CD4-positive, alpha-beta T cell treated with Interleukin-6 at 100 ng/mL for 8 hours (primary cell): ENCODE data around the gene NCR2.

Experiments
- DNase-seq: peaks from one replicate; pipeline ENCODE4 v3.0.0-alpha.2; 2020; ENCODE audit warnings: mixed read lengths, low spot score

Gene NCR2

DNA sequence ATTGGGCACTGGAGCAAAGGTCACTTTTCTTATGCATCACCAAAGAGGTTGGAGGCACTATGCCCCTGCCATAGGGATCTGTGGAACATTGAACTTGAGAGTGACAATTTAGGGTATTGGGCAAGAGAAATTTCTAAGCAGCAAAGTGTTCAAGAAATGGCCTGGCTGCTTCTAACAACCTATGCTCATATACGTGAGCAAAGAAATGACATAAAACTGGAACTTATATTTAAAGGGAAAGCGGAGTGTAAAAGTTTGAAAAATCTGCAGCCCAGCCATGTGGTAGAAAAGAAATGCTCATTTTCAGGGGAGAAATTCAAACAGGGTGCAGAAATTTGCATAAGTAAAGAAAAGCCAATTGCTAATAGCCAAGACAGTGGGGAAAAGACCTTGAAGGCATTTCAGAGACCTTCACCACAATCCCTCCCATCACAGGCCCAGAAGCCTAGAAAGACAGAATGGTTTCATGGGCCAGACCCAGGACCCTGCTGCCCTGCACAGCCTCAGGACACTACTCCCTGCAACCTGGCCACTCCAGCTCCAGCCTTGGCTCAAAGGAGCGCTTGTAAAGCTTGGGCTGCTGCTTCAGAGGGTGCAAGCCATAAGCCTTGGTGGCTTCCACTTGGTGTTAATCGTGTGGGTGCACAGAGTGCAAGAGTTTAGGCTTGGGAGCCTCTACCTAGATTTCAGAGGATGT lies 24.4 kb downstream of the NCR2 start:
- no peak for DNase-seq

DNA sequence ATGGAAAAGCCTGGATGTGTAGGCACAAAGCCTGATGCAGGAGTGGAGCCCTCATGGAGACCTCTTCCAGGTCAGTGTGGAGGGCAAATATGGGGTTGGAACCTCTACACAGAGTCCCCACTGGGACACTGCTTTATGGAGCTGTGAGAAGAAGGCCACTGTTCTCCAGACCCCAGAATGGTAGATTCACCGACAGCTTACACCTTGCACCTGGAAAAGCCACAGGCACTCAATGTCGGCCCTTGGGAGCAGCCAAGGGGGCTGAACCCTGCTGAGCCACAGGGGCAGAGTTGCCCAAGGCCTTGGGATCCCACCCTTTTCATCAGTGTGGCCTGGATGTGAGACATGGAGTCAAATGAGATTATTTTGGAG lies 24.9 kb downstream of the NCR2 start:
- no peak for DNase-seq

DNA sequence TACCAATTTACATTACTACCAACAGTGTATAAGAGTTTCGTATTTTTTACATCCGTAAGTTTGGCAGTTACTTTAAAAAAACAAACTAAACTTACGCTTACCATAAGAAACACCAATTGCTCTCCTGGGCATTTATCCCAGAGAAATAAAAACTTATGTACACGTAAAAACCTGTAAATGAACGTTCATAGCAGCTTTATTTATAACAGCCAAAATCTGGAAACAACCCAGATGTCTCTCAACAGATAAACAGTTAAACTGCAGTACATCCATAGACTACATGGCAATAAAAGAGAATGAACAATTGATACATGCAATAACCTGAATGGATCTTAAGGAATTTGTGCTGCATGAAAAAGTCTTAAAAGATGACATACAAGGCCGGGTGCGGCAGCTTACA lies 30.7 kb downstream of the NCR2 start:
- no peak for DNase-seq

DNA sequence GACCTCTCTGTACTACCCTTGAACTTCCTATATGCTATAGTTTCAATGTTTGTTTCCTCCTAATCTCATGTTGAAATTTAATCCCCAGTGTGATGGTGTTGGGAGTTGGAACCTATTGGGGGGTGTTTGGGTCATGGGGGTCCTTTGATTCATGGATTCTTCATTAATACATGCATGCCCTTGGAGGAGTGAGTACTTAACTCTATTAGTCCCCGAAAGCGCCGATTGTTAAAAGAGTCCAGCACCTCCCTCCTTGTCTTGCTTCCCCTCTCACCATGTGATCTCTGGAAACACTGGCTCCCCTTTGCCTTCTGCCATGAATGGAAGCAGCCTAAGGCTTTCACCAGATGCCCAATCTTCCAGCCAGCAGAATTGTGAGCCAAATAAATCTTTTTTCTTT lies 31.7 kb downstream of the NCR2 start:
- DNase-seq, result no peak

DNA sequence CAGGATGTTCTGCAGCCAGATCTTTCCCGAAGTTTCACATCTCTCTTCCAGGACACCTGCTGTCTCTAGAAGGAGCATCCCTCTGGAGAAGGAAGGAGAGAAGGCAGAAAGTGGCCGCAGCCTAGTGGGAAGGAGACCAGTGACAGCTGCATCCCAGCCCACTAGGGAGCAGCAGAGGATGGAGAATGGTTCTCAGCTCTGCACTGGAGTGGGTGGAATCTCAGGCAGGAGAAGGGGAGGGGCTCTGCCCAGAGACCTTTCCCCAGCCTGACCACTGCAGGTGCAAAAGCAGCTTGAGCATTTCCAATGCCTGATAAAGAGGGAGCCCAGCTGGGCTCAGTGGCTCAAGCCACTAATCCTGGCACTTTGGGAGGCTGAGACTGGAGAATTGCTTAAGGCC lies 32.3 kb downstream of the NCR2 start:
- no peak for DNase-seq

DNA sequence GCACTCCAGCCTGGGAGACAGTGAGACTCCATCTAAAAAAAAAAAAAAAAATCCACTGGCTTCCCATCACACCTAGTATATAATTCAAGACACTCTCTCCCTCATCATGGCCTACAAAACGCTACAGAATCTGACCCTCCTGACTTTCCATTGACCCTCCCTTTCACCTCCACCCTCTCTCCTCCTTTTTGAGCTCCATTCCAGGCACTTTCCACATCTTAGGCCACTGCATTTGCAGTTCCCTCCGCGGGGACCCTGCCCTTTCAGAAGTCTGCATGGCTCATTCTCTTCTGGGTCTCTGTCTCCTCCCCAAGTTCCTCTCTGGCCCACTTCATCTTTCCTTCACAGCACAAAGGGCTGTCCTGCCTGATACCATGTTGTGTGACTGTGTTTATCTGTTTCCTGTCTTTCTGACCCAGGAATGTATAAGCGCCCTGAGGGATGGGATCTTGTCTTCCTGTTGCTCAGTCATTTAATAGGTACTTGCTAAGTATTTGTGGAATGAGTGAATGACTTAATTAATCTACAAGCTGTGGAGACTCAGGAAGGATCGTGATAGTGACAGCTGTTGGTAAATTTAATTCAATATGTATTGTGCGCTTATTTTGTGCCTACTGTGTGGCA lies 35.2 kb downstream of the NCR2 start:
- DNase-seq, result no peak

DNA sequence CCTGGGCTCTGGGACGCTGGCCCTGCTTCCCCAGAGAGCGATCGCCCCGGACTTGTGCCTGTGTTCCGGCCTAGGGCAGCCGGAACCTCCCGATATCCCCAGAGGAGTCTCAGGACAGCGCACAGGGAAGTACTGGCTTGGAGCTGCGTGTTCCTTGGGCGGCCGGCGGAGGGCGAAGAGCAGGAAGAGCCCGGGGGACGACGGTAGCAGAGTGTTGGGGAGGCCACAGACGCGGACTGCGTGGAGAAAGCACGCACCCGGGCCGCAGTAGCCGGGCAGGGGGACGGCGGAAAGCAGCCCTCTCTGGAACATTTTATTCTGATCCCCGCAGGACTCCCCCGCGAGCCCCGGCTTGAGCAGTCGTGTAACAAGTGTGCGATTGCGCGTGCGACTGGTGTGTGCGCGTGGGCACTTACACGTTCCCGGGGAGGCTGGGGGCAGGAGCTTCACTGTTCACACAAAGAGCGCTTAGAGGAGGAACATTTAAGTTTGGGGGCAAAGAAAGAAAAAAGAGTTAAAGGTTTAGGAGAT lies 36.1 kb downstream of the NCR2 start:
- DNase-seq, result no peak

DNA sequence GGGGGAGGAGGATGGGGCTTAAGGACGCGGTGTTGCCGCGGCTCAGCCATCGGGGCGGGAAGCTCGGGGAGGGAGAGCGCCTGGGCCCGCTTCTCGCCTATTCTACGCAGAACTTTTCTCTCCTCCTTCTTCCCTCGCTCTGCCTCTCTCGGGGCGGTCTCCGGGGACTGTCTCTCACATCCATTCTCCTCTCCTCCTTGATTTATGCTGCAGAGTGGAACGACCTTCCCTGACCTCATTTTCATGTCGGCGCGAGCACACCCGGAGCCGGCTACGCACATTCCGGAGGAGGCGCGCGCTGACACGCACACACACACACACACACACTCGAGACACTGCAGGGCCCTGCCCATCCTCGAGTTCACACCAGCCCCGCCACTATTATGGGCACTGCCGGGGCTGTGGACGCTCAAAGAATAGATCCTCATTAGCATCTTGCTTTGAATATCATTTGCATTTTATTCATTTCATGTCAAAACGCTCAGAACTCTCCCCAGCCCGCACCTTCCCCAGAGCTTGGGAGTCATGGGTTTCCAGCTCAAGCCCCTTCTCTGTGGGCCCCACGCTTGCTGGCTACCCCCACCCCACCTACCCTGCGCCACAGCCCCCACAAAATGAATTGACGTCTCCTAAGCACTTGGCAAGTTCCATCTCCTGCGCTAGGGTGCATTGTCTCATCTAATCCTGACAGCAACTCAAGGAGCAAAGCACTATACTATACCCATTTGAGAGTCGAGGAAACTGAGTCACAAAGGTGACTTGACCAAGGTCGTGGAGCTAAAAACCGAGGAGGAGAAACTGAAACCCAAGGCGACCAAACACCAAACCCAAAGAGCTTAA lies 36.8 kb downstream of the NCR2 start:
- no peak for DNase-seq

DNA sequence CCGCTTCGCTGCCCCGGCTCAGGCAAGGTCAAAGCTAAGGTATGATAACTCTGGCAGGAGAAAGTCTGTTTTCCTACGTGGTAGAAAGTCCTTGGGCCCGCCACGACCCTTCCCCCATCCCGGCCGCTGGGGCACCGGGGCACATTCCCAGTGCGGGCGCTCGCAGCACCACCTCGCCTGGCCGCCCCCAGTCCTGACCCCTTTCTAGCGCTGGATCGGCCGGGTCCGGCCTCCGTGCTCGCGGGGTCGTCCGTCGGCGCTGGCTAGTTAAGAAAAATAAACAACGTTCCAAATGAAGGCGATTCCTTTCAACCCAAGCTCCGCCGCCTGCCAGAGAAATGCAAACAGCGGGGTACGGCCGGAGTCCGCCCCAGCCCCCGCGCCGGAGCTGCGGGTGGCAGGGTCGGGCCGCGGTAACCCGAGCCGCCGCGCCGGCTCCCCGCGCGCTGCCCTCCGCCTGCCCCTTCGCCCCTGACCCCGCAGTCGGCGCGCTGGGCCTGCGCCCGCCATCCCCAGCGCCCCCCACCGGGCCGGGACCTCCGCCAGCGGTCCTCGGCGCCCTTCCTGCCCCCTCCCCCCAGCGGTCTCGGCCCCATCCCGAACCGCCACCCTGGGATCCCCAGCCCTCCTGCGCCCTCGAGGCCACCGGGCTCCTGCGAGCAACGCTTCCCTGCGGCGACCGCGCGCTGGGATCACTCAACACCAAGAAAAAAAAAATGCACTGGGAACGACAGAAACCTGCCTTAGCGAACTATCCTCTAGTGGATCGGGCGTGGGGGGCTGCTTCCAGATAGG lies 37.6 kb downstream of the NCR2 start:
- no peak for DNase-seq

DNA sequence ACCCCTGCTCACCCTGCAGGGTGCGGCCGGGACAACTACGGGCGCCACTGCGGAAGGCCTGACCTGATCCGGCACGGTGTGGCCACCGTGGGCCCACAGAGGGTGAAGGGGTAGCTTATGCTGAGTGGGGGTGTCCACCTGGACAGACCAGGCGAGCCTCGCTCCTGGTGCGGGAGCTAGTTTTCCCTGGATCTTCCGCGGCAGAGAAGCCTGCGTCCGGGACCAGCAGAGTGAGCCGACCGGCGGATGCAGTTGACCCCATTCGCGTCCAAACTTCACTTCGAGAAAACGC lies 38.2 kb downstream of the NCR2 start:
- no peak for DNase-seq

DNA sequence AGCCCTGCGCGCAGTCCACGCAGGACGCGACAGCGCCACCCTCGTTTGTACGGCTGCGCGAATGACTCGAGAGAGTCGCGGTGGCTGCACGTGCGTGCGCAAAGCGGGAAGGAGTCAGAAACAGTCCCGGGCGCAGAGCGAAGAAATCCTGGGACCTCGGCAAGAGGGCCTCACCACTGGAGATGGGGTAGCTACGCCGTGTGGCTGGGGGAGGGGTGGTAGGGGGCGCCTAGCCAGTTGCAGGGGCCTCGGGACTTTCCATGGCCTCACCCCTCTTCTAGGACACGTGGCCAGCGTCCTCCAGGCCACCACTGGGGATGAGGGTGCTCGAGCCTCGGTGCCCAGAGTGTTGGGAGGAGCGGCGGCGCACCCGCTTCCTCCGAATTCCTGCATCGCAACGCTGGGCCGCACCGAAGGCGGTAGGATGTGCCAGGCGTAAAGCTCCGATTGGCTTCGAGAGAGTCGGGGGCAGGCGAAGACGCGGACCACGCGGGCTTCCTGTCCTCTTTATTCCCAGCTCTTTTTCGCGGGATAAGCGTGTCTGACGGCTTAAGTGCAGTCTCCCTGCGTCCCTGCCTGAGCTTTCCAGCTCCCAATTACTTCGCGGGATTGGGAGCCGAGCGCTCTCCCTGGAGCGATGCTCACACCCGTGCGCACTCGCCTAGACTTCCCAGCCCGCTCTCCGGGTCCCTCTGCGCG lies 38.7 kb downstream of the NCR2 start:
- no peak for DNase-seq

DNA sequence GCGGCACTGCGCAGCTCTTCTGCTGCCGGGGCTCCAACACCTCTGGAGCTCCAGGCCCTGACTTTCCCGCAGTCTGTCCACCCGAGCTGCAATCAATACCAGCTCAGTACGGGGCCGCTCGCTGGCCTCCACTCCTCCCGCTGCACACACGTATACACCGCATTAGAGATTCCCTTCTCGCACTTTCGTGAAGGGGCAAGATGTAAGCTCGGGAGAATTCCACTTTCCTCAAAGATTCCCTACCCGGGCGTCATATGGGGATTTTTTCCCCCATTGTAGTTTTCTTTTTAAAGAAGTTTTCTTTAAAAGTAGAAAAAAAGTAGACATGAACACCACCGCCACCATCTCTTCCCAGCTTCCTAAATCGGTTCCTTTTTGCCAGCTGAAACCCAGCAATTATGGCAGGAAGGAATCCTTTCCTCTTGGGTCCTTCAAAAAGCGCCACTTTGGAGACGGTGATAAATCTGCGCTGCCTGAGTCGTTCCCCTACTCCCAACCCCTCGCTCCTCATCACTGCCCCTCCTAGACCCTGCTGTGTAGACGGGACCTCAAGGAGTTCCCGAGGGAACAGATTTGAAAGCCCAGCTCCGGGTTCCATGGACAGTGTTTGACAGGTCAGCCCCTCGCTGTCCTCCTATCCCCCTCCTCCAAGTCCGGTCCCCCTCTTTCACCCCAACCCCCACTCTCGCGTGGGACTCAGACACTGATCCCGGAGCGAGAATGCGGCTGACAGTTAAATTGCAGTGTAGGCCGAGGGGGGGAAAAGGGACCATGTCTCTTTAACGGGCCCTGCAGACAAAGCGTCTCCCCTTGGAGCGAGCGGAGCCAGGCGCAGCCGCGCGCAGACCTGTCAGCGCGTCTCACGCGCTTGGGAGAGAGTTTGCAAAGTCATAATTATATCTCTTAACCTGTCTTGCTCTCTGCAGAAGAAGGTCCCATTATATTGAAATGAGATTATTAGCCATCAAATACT lies 39.5 kb downstream of the NCR2 start:
- no peak for DNase-seq

DNA sequence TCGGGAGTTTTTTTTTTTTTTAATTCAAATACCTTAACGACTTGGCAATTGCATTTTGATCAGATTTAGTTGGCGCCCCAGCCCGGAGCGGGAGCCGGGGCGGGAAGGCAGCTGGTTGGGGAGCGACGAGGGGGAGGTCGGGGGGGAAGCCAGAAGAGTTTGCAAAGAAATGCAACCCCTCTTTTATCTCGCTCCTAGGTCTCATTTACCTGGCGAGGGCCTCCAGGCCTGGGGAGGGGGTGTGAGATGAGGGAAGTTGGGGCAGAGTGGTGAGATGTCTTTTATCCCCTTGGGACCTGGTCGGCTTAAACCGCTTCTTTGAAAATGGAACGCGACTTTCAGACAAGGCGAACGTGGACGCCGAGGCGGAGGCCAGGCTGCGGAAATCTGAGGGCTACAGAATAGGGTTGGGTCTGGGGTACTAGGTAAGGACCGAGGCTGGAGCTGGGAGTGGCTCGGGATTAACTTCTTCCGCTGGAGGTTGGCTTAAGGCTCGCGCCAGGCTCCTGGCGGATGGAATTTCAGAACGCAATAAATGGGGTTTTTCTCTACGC lies 40.3 kb downstream of the NCR2 start:
- no peak for DNase-seq

DNA sequence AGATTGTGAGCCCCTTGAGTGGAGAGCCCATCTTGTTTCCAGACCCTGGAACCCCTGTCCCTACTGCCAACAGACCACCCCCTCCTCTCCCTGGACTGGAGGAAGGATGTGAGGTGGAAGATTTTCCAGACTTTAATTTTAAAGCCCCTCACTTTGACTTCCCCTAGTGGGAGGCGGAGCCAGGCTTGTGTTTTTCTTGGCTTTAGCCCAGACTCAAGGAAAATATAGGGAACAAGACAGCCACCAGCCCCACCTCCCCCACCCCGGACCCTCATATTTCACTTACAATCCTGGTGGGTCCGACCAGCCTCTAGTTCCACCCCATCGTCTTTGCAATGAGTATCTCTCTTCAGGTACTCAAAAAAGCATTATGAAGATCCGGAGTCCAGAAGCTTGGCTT lies 40.8 kb downstream of the NCR2 start:
- DNase-seq, result no peak

DNA sequence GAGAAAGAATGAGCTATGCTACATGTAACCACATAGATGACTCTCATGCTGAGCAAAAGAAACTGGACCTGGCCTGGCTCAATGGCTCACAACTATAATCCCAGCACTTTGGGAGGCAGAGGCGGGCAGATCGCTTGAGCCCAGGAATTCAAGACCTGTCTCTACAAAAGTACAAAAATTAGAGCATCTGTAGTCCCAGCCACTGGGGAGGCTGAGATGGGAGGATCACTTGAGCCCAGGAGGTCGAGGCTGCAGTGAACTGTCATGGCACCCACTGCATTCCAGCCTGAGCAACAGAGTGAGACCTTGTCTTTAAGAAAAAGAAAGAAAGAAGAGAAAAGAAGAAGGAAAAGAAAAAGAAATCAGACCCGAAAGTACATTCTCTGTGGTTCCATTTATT lies 41.7 kb downstream of the NCR2 start:
- no peak for DNase-seq

DNA sequence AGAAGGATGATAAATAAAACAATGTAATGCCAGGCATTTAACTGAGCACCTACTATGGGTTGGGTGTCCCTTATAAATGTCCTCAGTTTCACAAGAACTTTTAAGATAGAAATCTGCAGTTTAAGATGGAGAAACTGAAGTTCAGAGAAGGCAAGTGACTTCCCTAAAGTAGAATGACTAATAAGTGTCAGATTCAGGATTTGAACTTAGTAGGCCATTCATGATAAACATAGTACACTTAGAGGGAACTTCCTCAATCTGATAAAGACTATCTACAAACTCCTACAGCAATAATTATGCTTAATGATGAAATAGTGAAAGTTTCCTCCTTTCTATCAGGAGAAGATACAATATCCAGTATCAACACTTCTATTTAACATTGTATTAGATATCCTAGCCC lies 43.9 kb downstream of the NCR2 start:
- no peak for DNase-seq

DNA sequence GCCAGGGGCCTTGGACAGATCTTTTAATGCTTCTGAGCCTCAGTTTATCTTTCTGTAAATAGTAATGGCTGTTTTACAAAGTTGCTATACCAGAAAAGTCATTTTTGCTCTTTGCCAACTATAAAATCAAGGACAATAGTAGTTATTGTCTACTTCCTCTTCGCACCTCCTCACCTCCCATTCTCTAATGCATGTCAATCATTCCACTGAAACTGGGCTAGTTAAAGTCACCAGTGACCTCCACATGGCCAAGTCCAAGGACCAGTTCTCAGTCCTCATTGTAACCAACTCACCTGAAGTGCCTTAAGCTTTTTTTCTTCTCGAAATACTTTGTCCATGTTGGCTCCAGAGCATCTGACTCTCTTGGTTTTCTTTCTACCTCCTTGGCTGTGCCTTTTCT lies 51.2 kb downstream of the NCR2 start:
- DNase-seq, result no peak

DNA sequence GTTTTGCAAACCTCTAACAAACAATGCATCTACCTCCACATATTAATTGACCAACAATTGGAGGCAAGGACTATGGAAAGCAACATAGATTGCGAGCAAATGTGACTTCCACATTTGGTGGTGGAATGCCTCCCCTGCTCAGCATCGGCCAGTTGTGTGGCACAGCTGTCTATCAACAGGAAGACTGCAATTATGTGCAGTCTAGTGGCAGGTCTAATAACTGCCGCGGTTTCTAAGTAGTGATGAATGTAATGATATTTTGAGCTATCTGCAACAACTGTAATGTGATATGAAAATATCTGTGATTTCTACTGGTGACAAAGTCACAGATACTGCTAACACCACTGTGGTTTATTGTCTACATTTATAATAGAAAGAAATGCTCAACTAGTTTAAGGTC lies 56.8 kb downstream of the NCR2 start:
- no peak for DNase-seq

DNA sequence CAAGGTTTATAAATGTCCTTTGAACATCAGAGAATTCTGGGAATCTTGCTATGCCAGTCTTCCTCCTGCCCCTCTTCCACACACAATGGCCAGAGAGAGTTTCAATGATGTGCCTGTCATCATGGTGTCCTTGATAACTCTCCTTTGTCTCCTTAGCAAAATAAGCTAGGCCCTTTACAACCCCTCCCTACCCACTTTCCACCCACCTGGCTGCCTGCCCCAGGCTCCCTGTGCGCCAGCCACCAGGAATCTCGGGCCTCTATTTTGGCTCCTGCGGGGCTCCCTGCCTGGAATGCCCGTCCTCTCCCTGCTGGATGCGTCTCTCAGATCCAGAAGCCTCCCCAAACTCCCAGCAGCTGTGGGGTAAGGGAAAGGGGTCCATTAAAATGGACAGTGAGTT lies 60.9 kb downstream of the NCR2 start:
- DNase-seq, result no peak

DNA sequence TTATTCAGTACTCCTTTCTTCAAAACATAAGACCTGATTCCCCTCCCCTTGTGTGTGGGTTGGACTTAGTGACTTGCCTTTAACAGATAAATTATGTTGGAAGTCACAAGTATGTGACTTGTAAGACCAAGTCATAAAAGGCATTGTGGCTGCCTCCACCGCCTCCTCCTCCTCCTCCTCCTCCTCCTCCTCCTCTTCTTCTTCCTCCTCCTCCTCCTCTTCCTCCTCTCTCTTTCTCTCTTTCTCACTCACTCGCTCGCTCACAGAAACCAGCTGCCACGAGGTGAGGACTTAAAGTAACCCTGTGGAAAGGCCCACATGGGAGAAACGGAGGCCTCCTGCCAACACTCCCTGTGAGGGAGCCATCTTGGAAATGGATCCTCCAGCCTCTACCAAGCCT lies 64.0 kb downstream of the NCR2 start:
- no peak for DNase-seq
